ENCODE data around the gene CTDP1. TPM values are rescaled to one million over a fixed set of nuclear protein-coding genes. Genes with fewer than 3 reads are reported as not detected.

CTDP1 gene
- total RNA-seq, 1 experiment from 2014 or later, result 22.5 TPM

DNA sequence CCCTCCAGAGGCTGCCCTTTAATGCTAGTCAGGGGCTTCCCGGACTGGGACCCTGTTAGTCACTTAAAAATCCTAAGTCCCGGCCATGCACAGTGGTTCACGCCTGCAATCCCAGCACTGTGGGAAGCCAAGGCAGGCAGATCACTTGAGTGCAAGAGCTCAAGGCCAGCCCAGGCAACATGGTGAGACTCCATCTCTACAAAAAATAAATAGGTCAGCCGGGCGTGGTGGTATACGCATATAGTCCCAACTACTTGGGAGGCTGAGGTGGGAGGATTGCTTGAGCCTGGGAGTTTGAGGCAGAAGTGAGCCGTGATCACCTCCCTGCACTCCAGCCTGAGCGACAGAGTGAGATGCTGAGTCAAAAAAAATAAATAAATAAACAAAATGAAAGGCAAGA, 100.9 kb downstream of the CTDP1 start:
- BruUV-seq (replicated peaks), result no TSS peak
- Histone ChIP-seq H3K27ac (ENCODE audit: low read depth, low read length, poor library complexity, severe bottlenecking) (no peak overlapping the region), H3K27me3 (replicated peaks; ENCODE audit: insufficient read depth, low read depth, low read length, poor library complexity) (peaks cover 29% of the 10 kb centered on the region), H3K4me3 (ENCODE audit: low read depth, low read length, poor library complexity, severe bottlenecking) (no peak overlapping the region), H3K9me3 (ENCODE audit: low read depth, low read length, poor library complexity, severe bottlenecking) (no peaks in the 10 kb centered on the region), H3K4me1 (ENCODE audit: insufficient read depth, low read length, poor library complexity, severe bottlenecking) (no peaks in the 10 kb centered on the region), H3K36me3 (ENCODE audit: insufficient read depth, low read length, poor library complexity, severe bottlenecking) (no peaks in the 10 kb centered on the region)
- POLR2A ChIA-PET (ENCODE audit: low non-redundant PET), result no interaction called here
- intact Hi-C loops (cut with micrococcal nuclease; ENCODE audit: unreplicated experiment), result no loop called here
- TF ChIP-seq, protein P1, sequence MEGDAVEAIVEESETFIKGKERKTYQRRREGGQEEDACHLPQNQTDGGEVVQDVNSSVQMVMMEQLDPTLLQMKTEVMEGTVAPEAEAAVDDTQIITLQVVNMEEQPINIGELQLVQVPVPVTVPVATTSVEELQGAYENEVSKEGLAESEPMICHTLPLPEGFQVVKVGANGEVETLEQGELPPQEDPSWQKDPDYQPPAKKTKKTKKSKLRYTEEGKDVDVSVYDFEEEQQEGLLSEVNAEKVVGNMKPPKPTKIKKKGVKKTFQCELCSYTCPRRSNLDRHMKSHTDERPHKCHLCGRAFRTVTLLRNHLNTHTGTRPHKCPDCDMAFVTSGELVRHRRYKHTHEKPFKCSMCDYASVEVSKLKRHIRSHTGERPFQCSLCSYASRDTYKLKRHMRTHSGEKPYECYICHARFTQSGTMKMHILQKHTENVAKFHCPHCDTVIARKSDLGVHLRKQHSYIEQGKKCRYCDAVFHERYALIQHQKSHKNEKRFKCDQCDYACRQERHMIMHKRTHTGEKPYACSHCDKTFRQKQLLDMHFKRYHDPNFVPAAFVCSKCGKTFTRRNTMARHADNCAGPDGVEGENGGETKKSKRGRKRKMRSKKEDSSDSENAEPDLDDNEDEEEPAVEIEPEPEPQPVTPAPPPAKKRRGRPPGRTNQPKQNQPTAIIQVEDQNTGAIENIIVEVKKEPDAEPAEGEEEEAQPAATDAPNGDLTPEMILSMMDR (conservative IDR thresholded peaks at IDR 0.05; ENCODE audit: low read depth, low read length), result no peak
- TF ChIP-seq EZH2 (IDR thresholded peaks at IDR 0.05; ENCODE audit: borderline replicate concordance, low read depth, low read length, poor library complexity, severe bottlenecking), result no peak
- no peak for DNase-seq (ENCODE audit: low spot score)
- CTCF ChIA-PET, result no interaction called here

DNA sequence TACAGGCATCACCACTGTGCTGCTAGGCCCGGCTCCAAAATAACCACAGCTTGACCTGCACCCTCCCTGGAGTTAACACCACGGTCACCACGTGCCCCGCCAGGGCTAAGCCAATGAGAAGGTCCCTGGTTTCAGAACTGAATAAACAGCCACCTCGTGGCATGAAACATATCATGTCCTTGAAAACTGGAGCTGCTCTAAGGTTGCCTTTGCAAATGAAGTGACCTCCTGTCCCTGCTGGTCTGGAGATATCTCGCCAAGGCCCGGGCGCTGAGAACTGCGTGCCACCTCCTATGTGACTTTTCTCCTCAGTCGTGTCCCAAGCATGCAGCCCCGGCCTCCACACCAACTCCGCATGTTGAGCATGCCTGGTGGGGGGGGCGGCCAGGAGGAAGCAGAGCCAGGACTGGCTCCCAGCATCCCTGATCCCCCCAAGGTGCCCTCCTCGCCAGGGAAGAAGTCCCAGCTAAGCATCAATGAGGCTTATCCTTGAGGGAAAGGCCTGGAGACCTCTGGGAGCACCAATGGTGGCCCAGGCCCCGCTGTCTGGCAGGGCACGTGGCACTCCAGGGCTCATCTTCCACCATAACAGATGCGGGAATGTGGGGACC, 101.8 kb downstream of the CTDP1 start:
- DNase-seq (ENCODE audit: low spot score), result no peak
- POLR2A ChIA-PET (ENCODE audit: low non-redundant PET), result no interaction called here
- H3K27me3 ChIP-seq (replicated peaks; ENCODE audit: insufficient read depth, low read depth, low read length, poor library complexity), result peaks cover 37% of the 10 kb centered on the region

DNA sequence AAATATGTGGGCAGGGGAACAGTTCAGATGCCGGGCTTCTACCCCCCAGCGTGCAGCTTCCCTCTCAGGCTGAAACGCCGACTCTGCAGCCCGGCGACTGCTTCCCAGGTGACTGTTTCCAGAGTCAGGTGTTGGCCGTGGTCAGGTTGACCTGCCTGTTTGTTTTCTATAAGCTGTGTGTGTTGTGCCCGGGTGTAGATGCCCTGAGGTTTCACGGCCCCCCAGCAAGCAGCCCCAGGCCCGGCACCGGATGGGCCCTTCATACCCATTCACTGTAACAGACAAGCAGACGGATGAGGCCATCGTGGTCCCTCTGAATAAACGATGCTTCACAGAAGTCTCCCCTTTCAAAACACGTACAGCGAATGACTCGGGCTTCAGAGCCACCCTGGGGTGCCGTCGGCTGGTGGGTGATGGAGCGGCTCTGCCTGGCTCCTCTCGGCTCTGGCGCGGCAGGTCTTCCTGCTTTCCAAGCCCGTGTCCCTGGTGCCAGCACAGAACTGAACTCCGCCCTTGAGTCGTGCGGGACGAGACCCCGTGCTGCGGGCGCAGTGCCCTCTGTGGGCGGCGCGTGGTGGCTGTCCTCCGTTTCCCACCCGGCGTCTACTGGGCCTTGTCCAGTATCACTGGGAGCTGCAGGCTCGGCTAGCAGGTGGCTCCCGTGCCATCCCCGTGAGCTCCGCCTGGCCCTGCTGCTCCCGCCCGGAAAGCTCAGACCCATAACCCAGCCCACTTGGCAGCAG, 103.1 kb downstream of the CTDP1 start:
- intact Hi-C loops (cut with micrococcal nuclease; ENCODE audit: unreplicated experiment), result no loop called here
- no peak for DNase-seq (ENCODE audit: low spot score)
- Histone ChIP-seq H3K27ac (ENCODE audit: low read depth, low read length, poor library complexity, severe bottlenecking) (no peak overlapping the region), H3K4me1 (ENCODE audit: insufficient read depth, low read length, poor library complexity, severe bottlenecking) (no peaks in the 10 kb centered on the region), H3K4me3 (ENCODE audit: low read depth, low read length, poor library complexity, severe bottlenecking) (no peak overlapping the region), H3K27me3 (replicated peaks; ENCODE audit: insufficient read depth, low read depth, low read length, poor library complexity) (peaks cover 45% of the 10 kb centered on the region), H3K9me3 (ENCODE audit: low read depth, low read length, poor library complexity, severe bottlenecking) (no peaks in the 10 kb centered on the region), H3K36me3 (ENCODE audit: insufficient read depth, low read length, poor library complexity, severe bottlenecking) (no peaks in the 10 kb centered on the region)
- ChIA-PET CTCF (no interaction called here), POLR2A (ENCODE audit: low non-redundant PET) (no interaction called here)
- BruUV-seq (replicated peaks), result no TSS peak
- TF ChIP-seq, protein P1 (conservative IDR thresholded peaks at IDR 0.05; ENCODE audit: low read depth, low read length), result no peak
- no peak for TF ChIP-seq EZH2 (IDR thresholded peaks at IDR 0.05; ENCODE audit: borderline replicate concordance, low read depth, low read length, poor library complexity, severe bottlenecking)

More for the DNA sequence above, 101.8 kb downstream of the CTDP1 start:
- Histone ChIP-seq H3K4me3 (ENCODE audit: low read depth, low read length, poor library complexity, severe bottlenecking) (no peak overlapping the region), H3K27ac (ENCODE audit: low read depth, low read length, poor library complexity, severe bottlenecking) (no peak overlapping the region), H3K4me1 (ENCODE audit: insufficient read depth, low read length, poor library complexity, severe bottlenecking) (no peaks in the 10 kb centered on the region), H3K9me3 (ENCODE audit: low read depth, low read length, poor library complexity, severe bottlenecking) (no peaks in the 10 kb centered on the region), H3K36me3 (ENCODE audit: insufficient read depth, low read length, poor library complexity, severe bottlenecking) (no peaks in the 10 kb centered on the region)
- no peak for TF ChIP-seq EZH2 (IDR thresholded peaks at IDR 0.05; ENCODE audit: borderline replicate concordance, low read depth, low read length, poor library complexity, severe bottlenecking)
- TF ChIP-seq, protein P1 (conservative IDR thresholded peaks at IDR 0.05; ENCODE audit: low read depth, low read length), result no peak
- CTCF ChIA-PET, result interaction anchor here (0.6 kb wide), 1 partner anchor 206 kb away, joined by 3 read pairs; no protein-coding TSS in a partner anchor
- intact Hi-C loops (cut with micrococcal nuclease; ENCODE audit: unreplicated experiment), result no loop called here
- BruUV-seq (replicated peaks), result no TSS peak

Measured in A673 (cell line).